Measurements from ENCODE around the gene DCLK1.

DNA sequence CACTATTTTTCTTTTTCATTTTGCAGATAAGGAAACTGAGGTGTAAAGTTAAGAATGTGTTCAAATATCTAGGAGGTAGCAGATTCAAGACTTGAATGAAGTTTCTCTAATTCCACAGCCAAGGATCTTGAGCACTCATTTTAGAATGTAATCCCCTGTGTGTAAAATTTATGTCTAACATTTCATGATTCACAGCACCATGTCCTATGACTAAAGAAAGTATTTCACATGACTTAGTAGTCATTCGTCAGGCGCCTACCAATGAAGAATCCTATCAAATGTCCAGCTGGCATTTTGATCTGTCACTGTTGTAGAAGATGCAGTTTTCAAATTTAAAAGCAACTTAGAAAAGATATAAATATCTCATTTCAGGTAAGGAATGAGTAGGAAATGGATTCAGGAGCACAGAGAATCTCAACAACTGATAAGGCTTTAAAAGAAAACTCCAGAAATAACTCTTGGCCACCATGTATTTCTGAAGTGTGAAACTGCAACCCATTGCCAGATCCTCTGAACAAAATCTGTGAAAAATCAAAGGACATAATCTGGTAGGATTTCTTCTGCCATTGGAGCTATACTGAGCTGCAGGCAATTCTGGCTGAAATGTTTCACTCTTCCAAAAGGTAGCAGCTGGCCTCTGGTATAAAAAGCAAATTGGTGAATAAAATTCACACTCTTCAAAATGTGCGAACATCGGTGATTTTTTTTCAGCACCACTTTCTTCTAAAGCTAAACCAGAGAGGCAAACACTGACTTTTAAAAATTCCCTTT, 92.2 kb downstream of the DCLK1 start:
- TF ChIP-seq EZH2phosphoT487 (IDR thresholded peaks at IDR 0.05; ENCODE audit: insufficient read depth, low read depth) (no peak), EZH2 (IDR thresholded peaks at IDR 0.05; ENCODE audit: insufficient read depth, poor library complexity, severe bottlenecking) (no peak)
